T-helper 2 cell (primary cell): ENCODE measurements around the gene NIN.

Experiments
- DNase-seq, 5 experiments: peaks; one replicate each; pipeline versions ENCODE4 v3.0.0 to v3.0.0-alpha.2; 2012 to 2022

Gene NIN

DNA sequence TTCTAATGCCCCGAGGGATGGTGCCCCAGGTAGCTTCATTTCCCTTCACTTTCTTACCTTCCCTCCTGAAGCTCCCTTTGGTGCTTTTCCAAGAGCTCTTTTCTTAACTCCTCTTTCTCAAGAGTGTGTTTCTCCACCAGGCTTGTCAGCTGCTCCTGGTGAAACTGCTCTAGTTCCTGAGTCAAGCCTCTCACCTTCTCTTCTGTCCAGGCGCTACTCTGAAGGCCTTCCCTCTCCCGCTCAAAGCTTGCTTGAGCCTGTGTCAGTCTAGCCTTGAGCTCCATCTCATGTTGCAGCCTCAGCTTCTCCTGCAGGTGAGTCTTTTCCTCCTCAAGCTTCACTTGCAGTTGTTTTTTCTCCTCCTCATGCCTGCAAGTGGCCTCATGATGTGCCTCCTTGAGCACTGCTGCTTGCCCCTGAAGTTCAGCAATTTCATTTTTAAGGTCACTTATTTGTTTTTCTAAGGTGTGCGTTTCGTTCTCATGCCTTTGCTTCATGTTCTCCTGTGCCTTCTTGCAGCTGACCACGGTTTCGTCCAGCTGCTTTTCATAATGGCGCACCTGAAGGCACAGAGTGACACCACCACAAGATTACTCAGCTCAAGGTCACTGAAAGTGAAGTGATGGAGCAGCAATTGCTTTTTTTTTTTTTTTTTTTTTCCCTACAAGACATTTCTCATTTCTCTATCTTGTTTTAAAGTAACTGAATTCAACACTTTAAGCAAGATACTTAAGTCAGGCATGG lies 71.0 kb downstream of the NIN start:
- no peak for DNase-seq

- DNase-seq: no peak
These were observed 72.0 kb downstream of the NIN start for GRCh38 chr14:50758945-50759344.

DNA sequence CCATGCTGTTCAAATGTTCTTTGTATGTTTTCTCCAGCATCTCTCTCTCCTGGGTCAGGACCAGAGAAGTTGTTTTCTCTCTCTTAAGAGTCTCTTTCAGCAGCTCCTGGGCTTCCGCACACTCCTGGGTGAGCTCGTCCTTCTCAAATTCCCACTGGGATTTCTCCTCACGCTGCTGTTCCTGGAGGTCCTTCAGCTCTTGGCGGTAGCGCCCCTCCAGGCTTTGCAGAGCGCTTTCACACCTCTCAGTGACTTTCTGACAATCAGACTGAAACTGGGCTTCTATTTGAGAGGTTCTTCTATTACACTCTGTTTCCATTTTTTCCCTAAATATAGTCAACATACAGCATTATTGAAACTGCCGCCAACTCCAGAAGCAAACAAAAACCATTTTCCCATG lies 72.7 kb downstream of the NIN start:
- no peak for DNase-seq

DNA sequence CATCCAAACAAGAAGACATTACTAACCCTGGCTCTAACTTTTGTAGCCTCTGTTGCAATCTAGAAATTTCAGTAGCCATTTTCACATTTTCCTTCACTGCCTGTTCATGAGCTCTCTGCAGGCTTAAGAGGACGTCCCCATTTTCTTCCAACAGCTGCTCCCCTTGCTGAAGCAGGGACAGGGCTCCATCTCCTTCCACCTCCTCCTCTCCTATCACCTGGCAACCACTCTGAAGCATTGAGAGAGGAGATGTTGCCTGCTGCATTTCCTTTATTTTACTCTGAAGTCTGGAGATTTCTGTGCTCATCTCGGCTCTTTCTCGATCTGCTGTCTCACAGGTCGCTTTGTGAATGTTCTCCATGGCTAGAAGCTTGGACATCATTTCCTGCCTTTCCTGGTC lies 73.3 kb downstream of the NIN start:
- DNase-seq: no peak

GRCh38 chr14:50756300-50756699 lies 74.7 kb downstream of the NIN start:
- DNase-seq: no peak

DNA sequence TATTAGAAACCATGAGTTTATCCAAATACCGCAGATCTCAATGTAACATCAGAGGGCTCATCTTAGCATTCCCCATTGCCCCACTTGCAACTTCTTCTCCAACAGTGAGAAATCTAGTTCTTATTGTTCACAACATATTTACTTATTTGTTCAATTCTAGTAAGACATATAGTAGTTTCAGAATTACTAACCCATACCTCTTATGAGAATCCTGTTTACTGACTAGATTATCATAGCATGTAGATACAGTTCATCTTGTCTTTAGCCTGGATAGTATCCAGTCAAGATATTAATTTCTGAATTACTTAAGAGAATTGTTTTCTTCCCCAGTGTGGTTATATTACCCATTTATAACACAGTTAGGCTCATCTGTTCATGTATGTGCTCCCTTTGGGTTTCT lies 80.6 kb downstream of the NIN start:
- DNase-seq: peak in 1 of 5 experiments; percentile 57

DNA sequence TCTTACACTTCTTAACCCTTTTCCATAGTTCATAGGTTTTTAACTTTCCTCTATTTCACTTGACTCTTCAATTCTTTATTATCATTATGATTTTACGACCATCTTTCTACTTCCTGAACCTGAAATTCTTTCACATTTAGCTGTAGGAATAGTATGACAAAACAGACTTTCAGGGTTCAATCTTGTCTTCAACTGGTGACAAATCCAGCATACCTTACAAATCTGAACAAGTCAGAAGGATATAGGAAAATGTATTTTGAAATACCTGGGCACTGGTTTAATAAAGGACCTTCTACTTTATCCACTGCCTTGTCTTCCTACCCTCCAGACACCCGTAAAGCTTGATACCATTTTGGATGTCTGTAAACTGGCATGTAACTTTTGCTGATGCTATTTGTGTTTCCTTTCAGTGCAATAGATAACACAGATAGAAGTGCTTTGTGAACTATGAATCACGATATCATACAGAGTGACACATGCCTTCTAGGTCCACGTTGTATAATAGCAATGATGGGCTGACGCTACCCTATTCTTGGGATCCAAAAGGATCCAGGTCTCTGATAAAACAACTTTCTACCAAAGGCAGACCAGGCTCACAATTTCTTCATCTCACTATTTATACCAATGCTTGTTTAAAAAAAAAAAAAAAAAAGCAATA lies 85.4 kb downstream of the NIN start:
- no peak for DNase-seq

GRCh38 chr14:50744231-50744630 lies 86.7 kb downstream of the NIN start:
- DNase-seq: no peak

GRCh38 chr14:50741567-50741966 lies 89.4 kb downstream of the NIN start:
- peak in 1 of 5 experiments; percentile 82 for DNase-seq

DNA sequence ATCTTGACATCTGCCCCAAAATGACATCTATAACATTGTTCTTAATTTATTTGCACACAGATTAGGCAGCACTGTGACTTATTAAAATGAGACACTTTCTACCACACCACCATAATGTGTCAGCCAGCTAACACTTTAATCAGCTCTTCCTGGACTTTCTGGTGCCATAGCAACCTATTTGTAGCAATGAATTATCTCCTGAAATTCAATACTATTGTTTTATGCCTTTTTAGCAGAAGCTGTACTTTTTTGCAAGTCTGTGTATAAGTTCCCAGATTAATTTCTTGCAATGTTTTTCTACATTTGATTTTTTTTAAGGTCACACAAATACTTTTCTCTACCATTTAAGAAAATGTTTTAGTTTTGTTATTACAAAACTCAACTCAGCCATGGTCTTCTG lies 90.1 kb downstream of the NIN start:
- peak in 1 of 5 experiments; percentile 33 for DNase-seq

DNA sequence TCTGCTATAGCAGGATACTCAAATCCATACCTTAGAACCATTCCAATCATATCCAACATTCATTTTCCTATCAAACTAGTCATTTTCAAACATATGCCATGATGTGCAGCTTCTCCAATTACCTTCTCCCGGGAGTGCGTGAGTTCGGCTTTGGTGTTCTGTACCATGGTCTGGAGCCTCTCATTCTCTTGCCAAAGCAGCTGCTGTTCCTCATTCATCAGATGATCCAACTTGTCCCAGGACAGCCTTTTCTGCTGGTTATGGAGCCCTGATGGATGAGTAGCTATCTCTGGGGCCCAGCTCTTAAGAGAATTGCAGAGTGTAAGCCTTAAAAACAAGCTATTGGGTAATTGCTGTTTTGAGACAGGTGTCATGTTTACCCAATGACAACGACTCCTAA lies 91.8 kb downstream of the NIN start:
- no peak for DNase-seq

- peak in 1 of 5 experiments; percentile 93 for DNase-seq
These were observed 94.0 kb downstream of the NIN start for GRCh38 chr14:50736932-50737419.

GRCh38 chr14:50734950-50735695 lies 95.8 kb downstream of the NIN start:
- no peak for DNase-seq

DNA sequence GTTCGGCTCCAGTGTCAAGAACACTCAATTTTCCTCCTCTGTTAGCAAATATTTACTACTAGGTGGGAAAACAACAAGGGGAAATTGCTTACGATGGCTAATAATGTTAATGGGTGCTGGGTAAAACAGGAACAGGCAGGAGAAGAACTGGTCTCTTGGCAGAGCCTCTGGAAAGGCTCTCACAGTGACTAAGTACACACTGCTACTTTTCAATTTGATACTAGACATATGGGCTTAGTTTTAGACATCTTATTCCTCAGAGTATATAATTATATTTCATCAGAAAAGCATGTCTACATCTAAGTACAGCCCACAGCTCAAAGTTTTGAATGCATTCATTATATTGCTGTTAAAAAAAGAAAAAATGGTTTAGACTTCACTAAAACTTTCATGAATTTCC lies 97.5 kb downstream of the NIN start:
- no peak for DNase-seq

- DNase-seq: no peak
These were observed 102.1 kb downstream of the NIN start for GRCh38 chr14:50728836-50729235.

GRCh38 chr14:50726372-50727107 lies 104.4 kb downstream of the NIN start:
- peak in 2 of 5 experiments; percentile 33 to 94 for DNase-seq

GRCh38 chr14:50725761-50726160 lies 105.2 kb downstream of the NIN start:
- peak in 1 of 5 experiments; percentile 61 for DNase-seq

DNA sequence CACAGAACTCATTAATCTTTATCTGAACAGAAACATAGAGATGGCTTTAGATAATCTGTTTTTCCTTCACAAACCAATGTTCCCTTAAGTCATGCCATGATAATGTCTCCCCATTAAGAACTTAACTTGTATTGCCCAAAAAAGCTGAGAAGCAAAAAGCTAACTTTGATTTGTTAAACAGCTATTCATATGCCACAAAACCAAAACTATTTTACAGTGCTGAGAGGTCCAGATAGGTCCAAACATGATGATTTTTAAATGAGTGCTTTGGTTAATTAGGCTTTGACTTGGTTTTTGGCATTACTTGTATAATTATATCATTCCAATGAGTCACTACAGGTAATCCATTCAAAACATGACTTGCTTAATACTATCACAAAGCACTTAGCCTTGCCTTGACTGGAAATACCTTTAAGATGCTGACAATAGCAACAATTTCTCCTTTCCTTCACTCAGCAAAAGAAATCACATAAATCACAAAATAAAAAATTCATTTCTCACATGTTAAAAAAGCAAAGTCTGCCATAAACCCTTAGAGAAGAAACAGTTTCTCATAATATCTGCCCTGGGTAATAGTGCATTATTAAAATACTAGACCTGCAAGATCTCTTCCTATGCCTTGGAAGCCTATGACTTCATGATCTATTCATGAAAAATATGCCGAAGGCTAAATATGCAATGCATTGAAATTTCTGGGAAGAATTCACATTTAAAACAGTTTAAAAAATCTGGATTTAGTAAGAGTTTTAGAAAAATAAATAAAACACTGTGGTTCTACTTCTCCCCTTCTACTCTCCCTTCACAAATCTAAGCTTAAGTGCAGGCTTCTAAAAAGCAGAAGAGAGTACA lies 110.8 kb downstream of the NIN start:
- DNase-seq: no peak

- no peak for DNase-seq
These were observed 112.0 kb downstream of the NIN start for GRCh38 chr14:50718949-50719348.

DNA sequence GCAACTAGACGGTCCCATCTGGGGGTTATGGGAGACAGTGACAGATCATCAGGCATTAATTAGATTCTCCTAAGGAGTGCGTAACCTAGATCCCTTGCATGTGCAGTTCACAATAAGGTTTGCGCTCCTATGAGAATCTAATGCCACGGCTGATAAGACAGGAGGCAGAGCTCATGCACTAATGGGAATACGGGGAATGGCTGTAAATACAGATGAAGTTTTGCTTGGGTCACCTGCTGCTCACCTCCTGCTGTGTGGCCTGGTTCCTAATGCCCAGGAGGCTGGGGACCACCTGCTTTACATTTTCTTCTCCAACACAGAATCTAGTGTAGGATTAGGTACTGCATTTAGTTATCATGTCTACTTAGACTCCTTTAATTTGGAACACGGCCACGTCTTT lies 113.2 kb downstream of the NIN start:
- no peak for DNase-seq

- DNase-seq: peak in 1 of 5 experiments; percentile 46
These were observed 116.4 kb downstream of the NIN start for GRCh38 chr14:50714450-50715073.
